Measurements from ENCODE around the gene PLA2G5.

Gene PLA2G5

GRCh38 chr1:20141466-20141865 is 71.5 kb downstream of the PLA2G5 start:
- no peaks in the 10 kb centered on the region for H3K36me3 ChIP-seq (ENCODE audit: control insufficient read depth, insufficient read depth, low read length)
- no peaks in the 10 kb centered on the region for H3K9me3 ChIP-seq (ENCODE audit: control insufficient read depth, low read length)
- H3K27me3 ChIP-seq (ENCODE audit: control insufficient read depth, insufficient read depth, low read length, poor library complexity, severe bottlenecking), result no peaks in the 10 kb centered on the region
- 88% methylated on average over 7 of the region's 7 CpGs for WGBS, 2 experiments
- H3K4me1 ChIP-seq (ENCODE audit: control insufficient read depth, insufficient read depth, low read length), result no peaks in the 10 kb centered on the region
- no peak overlapping the region for H3K4me3 ChIP-seq (ENCODE audit: insufficient read depth, low read depth, low read length)
- no peak overlapping the region for H3K27ac ChIP-seq (ENCODE audit: insufficient read depth, low read depth, low read length, poor library complexity, severe bottlenecking)
